Breast epithelium (tissue), 3 donors: ENCODE measurements around the gene MTARC2.

Source experiments
- POLR2A ChIP-seq: fragments of 450-650 bp; IDR thresholded peaks from one replicate; pipeline ENCODE4 v1.6.1; 2016; ENCODE audit warnings: antibody characterized with exemption, mild to moderate bottlenecking, moderate library complexity
- POLR2AphosphoS5 ChIP-seq, 3 donors: sonication (generic); formaldehyde crosslinking; IDR thresholded peaks; one replicate each; pipeline ENCODE4 v1.6.1; 2017; ENCODE audit warnings: antibody characterized with exemption in 3 of 3
- TF ChIP-seq, protein P1 (sequence below), 3 donors: fragments of 450-650 bp; IDR thresholded peaks; one replicate each; pipeline ENCODE4 v1.5.1; 2016 to 2017; ENCODE audit warnings: antibody characterized with exemption in 3 of 3, mild to moderate bottlenecking in 3 of 3, moderate library complexity in 3 of 3

DNA sequence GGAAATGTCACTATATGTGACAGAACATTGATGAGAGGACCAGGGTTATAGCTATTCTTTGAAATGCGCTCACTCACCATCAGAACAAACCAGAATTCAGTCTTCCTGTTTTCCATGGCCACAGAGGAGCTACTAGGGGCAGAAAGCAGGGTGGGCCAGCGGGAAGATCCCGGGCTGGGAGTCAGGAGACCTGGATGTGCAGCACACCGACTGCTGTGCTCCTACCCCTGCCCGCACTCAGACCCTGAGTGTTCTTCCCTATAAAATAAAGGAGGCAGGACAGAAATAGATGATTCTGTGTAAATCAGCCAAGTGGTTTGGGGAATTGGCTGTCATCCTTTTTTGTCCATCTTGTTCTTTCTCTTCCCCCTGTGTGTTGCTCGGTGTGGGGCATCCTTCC is 59.6 kb downstream of the MTARC2 start:
- no peak for TF ChIP-seq POLR2A
- TF ChIP-seq, protein P1, sequence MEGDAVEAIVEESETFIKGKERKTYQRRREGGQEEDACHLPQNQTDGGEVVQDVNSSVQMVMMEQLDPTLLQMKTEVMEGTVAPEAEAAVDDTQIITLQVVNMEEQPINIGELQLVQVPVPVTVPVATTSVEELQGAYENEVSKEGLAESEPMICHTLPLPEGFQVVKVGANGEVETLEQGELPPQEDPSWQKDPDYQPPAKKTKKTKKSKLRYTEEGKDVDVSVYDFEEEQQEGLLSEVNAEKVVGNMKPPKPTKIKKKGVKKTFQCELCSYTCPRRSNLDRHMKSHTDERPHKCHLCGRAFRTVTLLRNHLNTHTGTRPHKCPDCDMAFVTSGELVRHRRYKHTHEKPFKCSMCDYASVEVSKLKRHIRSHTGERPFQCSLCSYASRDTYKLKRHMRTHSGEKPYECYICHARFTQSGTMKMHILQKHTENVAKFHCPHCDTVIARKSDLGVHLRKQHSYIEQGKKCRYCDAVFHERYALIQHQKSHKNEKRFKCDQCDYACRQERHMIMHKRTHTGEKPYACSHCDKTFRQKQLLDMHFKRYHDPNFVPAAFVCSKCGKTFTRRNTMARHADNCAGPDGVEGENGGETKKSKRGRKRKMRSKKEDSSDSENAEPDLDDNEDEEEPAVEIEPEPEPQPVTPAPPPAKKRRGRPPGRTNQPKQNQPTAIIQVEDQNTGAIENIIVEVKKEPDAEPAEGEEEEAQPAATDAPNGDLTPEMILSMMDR (IDR thresholded peaks at IDR 0.05): no peak
- no peak for TF ChIP-seq POLR2AphosphoS5 (IDR thresholded peaks at IDR 0.05)
